ENCODE measurements around the gene MTG2. TPM values are rescaled to one million over a fixed set of nuclear protein-coding genes. Genes with fewer than 3 reads are reported as not detected.

MTG2 gene
- total and polyA plus RNA-seq, 2 of the 8 experiments (the other 6 are each of a cell fraction or from before 2014, with no cell fraction given): 14.4 to 22.8 TPM

DNA sequence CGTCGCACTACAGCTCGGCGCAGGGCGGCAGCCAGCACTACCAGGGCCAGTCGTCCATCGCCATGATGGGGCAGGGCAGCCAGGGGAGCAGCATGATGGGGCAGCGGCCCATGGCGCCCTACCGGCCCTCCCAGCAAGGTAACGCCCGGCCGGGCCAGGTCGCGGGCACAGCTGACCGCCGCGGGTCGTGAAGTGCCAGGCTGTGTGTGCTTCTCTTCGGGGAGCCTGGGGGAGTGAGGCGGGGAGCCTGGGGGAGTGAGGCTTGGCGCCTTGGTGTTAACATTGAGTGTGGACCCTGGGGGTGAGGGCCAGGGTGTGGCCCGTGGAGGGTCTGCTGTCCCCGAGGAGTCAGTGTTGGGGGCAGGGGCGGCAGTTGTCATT, 19.4 kb upstream of the MTG2 start (continued):
- TF ChIP-seq, protein P1, sequence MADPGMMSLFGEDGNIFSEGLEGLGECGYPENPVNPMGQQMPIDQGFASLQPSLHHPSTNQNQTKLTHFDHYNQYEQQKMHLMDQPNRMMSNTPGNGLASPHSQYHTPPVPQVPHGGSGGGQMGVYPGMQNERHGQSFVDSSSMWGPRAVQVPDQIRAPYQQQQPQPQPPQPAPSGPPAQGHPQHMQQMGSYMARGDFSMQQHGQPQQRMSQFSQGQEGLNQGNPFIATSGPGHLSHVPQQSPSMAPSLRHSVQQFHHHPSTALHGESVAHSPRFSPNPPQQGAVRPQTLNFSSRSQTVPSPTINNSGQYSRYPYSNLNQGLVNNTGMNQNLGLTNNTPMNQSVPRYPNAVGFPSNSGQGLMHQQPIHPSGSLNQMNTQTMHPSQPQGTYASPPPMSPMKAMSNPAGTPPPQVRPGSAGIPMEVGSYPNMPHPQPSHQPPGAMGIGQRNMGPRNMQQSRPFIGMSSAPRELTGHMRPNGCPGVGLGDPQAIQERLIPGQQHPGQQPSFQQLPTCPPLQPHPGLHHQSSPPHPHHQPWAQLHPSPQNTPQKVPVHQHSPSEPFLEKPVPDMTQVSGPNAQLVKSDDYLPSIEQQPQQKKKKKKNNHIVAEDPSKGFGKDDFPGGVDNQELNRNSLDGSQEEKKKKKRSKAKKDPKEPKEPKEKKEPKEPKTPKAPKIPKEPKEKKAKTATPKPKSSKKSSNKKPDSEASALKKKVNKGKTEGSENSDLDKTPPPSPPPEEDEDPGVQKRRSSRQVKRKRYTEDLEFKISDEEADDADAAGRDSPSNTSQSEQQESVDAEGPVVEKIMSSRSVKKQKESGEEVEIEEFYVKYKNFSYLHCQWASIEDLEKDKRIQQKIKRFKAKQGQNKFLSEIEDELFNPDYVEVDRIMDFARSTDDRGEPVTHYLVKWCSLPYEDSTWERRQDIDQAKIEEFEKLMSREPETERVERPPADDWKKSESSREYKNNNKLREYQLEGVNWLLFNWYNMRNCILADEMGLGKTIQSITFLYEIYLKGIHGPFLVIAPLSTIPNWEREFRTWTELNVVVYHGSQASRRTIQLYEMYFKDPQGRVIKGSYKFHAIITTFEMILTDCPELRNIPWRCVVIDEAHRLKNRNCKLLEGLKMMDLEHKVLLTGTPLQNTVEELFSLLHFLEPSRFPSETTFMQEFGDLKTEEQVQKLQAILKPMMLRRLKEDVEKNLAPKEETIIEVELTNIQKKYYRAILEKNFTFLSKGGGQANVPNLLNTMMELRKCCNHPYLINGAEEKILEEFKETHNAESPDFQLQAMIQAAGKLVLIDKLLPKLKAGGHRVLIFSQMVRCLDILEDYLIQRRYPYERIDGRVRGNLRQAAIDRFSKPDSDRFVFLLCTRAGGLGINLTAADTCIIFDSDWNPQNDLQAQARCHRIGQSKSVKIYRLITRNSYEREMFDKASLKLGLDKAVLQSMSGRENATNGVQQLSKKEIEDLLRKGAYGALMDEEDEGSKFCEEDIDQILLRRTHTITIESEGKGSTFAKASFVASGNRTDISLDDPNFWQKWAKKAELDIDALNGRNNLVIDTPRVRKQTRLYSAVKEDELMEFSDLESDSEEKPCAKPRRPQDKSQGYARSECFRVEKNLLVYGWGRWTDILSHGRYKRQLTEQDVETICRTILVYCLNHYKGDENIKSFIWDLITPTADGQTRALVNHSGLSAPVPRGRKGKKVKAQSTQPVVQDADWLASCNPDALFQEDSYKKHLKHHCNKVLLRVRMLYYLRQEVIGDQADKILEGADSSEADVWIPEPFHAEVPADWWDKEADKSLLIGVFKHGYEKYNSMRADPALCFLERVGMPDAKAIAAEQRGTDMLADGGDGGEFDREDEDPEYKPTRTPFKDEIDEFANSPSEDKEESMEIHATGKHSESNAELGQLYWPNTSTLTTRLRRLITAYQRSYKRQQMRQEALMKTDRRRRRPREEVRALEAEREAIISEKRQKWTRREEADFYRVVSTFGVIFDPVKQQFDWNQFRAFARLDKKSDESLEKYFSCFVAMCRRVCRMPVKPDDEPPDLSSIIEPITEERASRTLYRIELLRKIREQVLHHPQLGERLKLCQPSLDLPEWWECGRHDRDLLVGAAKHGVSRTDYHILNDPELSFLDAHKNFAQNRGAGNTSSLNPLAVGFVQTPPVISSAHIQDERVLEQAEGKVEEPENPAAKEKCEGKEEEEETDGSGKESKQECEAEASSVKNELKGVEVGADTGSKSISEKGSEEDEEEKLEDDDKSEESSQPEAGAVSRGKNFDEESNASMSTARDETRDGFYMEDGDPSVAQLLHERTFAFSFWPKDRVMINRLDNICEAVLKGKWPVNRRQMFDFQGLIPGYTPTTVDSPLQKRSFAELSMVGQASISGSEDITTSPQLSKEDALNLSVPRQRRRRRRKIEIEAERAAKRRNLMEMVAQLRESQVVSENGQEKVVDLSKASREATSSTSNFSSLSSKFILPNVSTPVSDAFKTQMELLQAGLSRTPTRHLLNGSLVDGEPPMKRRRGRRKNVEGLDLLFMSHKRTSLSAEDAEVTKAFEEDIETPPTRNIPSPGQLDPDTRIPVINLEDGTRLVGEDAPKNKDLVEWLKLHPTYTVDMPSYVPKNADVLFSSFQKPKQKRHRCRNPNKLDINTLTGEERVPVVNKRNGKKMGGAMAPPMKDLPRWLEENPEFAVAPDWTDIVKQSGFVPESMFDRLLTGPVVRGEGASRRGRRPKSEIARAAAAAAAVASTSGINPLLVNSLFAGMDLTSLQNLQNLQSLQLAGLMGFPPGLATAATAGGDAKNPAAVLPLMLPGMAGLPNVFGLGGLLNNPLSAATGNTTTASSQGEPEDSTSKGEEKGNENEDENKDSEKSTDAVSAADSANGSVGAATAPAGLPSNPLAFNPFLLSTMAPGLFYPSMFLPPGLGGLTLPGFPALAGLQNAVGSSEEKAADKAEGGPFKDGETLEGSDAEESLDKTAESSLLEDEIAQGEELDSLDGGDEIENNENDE (IDR thresholded peaks at IDR 0.05; ENCODE audit: insufficient replicate concordance, low read length): no peak
- no peak for TF ChIP-seq POLR2A (IDR thresholded peaks at IDR 0.05; ENCODE audit: control extremely low read depth in 1 of 2, low read depth in 2 of 2, low read length in 2 of 2)
